Ovary (tissue), 3 donors: ENCODE measurements around the gene DCST1.

Experiments
- CTCF ChIP-seq, 3 donors: fragments of 450-650 bp in 2 of 3; fragments of 200-600 bp in 1 of 3; IDR thresholded peaks; one replicate each; pipeline versions ENCODE4 v1.5.1 to v1.8.0; 2016 to 2022; ENCODE audit warnings: antibody characterized with exemption in 3 of 3, mild to moderate bottlenecking in 1 of 3
- POLR2A ChIP-seq: fragments of 450-650 bp; IDR thresholded peaks from one replicate; pipeline ENCODE4 v1.6.1; 2017; ENCODE audit warnings: antibody characterized with exemption, mild to moderate bottlenecking, moderate library complexity
- donor health status: DM: no; HTN: no; CAD: no.

DNA sequence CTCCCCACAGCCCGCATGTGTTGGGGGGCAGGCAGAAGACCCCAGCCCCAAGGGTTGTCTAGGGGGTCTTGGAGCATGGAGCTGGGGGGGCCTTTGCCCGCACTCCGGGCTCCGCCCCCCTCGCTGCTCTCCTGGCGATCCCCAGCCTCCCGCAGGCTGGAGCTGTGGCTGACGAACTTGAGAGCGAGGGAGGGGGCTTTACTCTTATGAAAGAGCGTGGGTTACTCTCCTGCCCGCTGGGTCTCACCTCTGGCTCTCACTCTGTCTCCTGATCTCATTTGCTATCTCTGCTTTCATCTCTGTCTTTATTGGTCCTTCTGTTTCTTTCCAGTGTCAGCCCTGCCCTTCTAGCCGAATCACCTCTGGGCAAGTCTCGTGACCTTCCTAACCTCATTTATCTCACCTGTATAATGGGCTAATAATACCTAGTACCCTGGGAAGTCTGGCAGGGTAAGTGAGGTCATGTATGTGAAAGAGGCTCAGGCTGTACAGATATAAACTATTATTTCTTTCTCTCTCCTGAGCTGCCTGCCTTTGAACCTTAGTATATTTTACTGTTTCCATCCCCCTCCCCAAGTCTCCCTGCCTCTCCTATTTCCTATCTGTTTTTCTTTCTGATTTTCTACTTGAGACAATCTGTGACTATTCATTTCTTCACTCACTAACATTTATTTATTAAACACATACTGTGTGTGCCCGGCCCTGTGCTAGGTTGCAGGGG is 30.6 kb downstream of the DCST1 start:
- TF ChIP-seq CTCF (IDR thresholded peaks at IDR 0.05) = no peak
- no peak for TF ChIP-seq POLR2A
